IMR-90 (cell line): ENCODE data around the gene NEK9. TPM values are rescaled to one million over a fixed set of nuclear protein-coding genes. Genes with fewer than 3 reads are reported as not detected.

ENCODE experiments used
- ATAC-seq: fragments of 200-7000 bp; cut with Tn5 transposase; 2 replicates; pipeline ENCODE4 v1.9.1; 2020; ENCODE audit warnings: low read depth, mild to moderate bottlenecking, moderate library complexity
- BruUV-seq: library from RNA; stranded (reverse); fragments of 400-500 nt; replicated peaks from 2 replicates; lab custom pipeline; 2021; lab: Mats Ljungman, UMichigan
- CTCF ChIA-PET: fragments of 300-600 bp; formaldehyde crosslinking; extraction: SDS; loops from one replicate; lab custom pipeline; 2021; ENCODE audit warnings: antibody characterized with exemption; lab: Yijun Ruan, JAX
- POLR2A ChIA-PET: fragments of 300-600 bp; sonication (Branson Sonifier 250); formaldehyde crosslinking; loops from one replicate; lab custom pipeline; 2022; ENCODE audit warnings: antibody characterized with exemption; ENCODE audit not compliant: unreplicated experiment; lab: Charles Lee
- DNase-seq: peaks from one replicate; pipeline ENCODE4 v3.0.0; 2013
- H2AFZ ChIP-seq: replicated peaks from 2 replicates; pipeline ENCODE3; 2013; ENCODE audit warnings: low read length, mild to moderate bottlenecking; ENCODE audit not compliant: poor library complexity
- H2AK5ac ChIP-seq: 2 replicates; pipeline ENCODE4 v1.6.1; 2013; ENCODE audit warnings: low read depth, low read length, inconsistent platforms
- H2AK9ac ChIP-seq: replicated peaks from 2 replicates; pipeline ENCODE3; 2013; ENCODE audit warnings: mild to moderate bottlenecking, low read depth, low read length, moderate library complexity; ENCODE audit not compliant: poor library complexity
- H2BK120ac ChIP-seq: 2 replicates; pipeline ENCODE4 v1.6.1; 2013; ENCODE audit warnings: low read depth, low read length, inconsistent platforms
- H2BK15ac ChIP-seq: 3 replicates; pipeline ENCODE4 v1.6.1; 2013; ENCODE audit warnings: low read depth, low read length, inconsistent platforms
- H2BK20ac ChIP-seq: 2 replicates; pipeline ENCODE4 v1.6.1; 2013; ENCODE audit warnings: low read depth, mild to moderate bottlenecking, inconsistent platforms, low read length, moderate library complexity
- H2BK5ac ChIP-seq: 2 replicates; pipeline ENCODE4 v1.6.1; 2013; ENCODE audit warnings: mild to moderate bottlenecking, low read depth, low read length, inconsistent platforms; ENCODE audit not compliant: poor library complexity, severe bottlenecking
- H3K14ac ChIP-seq: replicated peaks from 2 replicates; pipeline ENCODE4 v1.6.1; 2013; ENCODE audit warnings: low read depth, low read length, inconsistent platforms
- H3K18ac ChIP-seq: 2 replicates; pipeline ENCODE4 v1.6.1; 2013; ENCODE audit warnings: low read depth, low read length, control low read depth
- H3K23ac ChIP-seq: 2 replicates; pipeline ENCODE4 v1.6.1; 2013; ENCODE audit warnings: low read depth, low read length, inconsistent platforms
- H3K27ac ChIP-seq: 2 replicates; pipeline ENCODE4 v1.5.1; 2013; ENCODE audit warnings: mild to moderate bottlenecking, control low read depth, low read length; ENCODE audit not compliant: insufficient read depth
- H3K27me3 ChIP-seq: 2 replicates; pipeline ENCODE4 v1.6.1; 2013; ENCODE audit warnings: low read length; ENCODE audit not compliant: control insufficient read depth, insufficient read depth
- H3K36me3 ChIP-seq: 2 replicates; pipeline ENCODE4 v1.6.1; 2013; ENCODE audit warnings: low read length, mixed read lengths; ENCODE audit not compliant: control insufficient read depth, insufficient read depth
- H3K4ac ChIP-seq: 2 replicates; pipeline ENCODE4 v1.6.1; 2013; ENCODE audit warnings: low read depth, low read length, inconsistent platforms
- H3K4me1 ChIP-seq: 2 replicates; pipeline ENCODE4 v1.6.1; 2013; ENCODE audit warnings: low read length, mixed read lengths; ENCODE audit not compliant: control insufficient read depth, insufficient read depth
- H3K4me2 ChIP-seq: 2 replicates; pipeline ENCODE4 v1.6.1; 2013; ENCODE audit warnings: low read depth, mild to moderate bottlenecking, control low read depth, low read length, moderate library complexity
- H3K4me3 ChIP-seq: 2 replicates; pipeline ENCODE4 v1.5.1; 2013; ENCODE audit warnings: low read depth, mild to moderate bottlenecking, control low read depth, low read length, moderate library complexity; ENCODE audit not compliant: insufficient read depth
- H3K56ac ChIP-seq: 2 replicates; pipeline ENCODE4 v1.6.1; 2013; ENCODE audit warnings: low read length, inconsistent platforms; ENCODE audit not compliant: insufficient read depth; ENCODE audit errors: extremely low read depth
- H3K79me1 ChIP-seq, 2 experiments: 2 replicates each; pipeline ENCODE4 v1.6.1; 2013; ENCODE audit warnings: low read length in 2 of 2, inconsistent platforms in 1 of 2, low read depth in 1 of 2
- H3K9ac ChIP-seq: 2 replicates; pipeline ENCODE4 v1.6.1; 2013; ENCODE audit warnings: low read depth, low read length, control low read depth
- H3K9me1 ChIP-seq: 2 replicates; pipeline ENCODE4 v1.6.1; 2013; ENCODE audit warnings: low read length, inconsistent platforms; ENCODE audit not compliant: insufficient read depth
- H3K9me3 ChIP-seq: 2 replicates; pipeline ENCODE4 v1.6.1; 2013; ENCODE audit warnings: low read length; ENCODE audit not compliant: control insufficient read depth, insufficient read depth
- H4K20me1 ChIP-seq: 2 replicates; pipeline ENCODE4 v1.6.1; 2013; ENCODE audit warnings: low read length, inconsistent platforms; ENCODE audit not compliant: insufficient read depth
- H4K5ac ChIP-seq: 2 replicates; pipeline ENCODE4 v1.6.1; 2013; ENCODE audit warnings: mild to moderate bottlenecking, low read depth, low read length, control low read depth
- H4K8ac ChIP-seq, 2 experiments: 2 replicates each; pipeline ENCODE4 v1.6.1; 2013; ENCODE audit warnings: low read depth in 2 of 2, low read length in 2 of 2, control low read depth in 1 of 2, inconsistent platforms in 1 of 2
- H4K91ac ChIP-seq: 2 replicates; pipeline ENCODE4 v1.6.1; 2013; ENCODE audit warnings: low read depth, low read length, inconsistent platforms; ENCODE audit not compliant: insufficient read depth
- BHLHE40 ChIP-seq: fragments of 150-350 bp; IDR thresholded peaks from 2 replicates; pipeline ENCODE4 v1.6.1; 2016; ENCODE audit warnings: mild to moderate bottlenecking, low read depth, low read length
- CEBPB ChIP-seq: IDR thresholded peaks from 2 replicates; pipeline ENCODE4 v1.6.1; 2012; ENCODE audit warnings: low read depth, low read length, improper control_type of control experiment
- CHD1 ChIP-seq: IDR thresholded peaks from 2 replicates; pipeline ENCODE4 v1.6.1; 2012; ENCODE audit warnings: low read depth, low read length, improper control_type of control experiment
- FOS ChIP-seq: fragments of 150-350 bp; IDR thresholded peaks from 2 replicates; pipeline ENCODE4 v1.6.1; 2016; ENCODE audit warnings: low read depth, low read length
- MAFK ChIP-seq: IDR thresholded peaks from 2 replicates; pipeline ENCODE4 v1.6.1; 2012; ENCODE audit warnings: low read depth, low read length, improper control_type of control experiment
- MAZ ChIP-seq: IDR thresholded peaks from 2 replicates; pipeline ENCODE4 v1.6.1; 2012; ENCODE audit warnings: low read depth, mild to moderate bottlenecking, low read length, improper control_type of control experiment, moderate library complexity, borderline replicate concordance
- MXI1 ChIP-seq: IDR thresholded peaks from 2 replicates; pipeline ENCODE4 v1.6.1; 2012; ENCODE audit warnings: low read depth, mild to moderate bottlenecking, low read length, moderate library complexity, borderline replicate concordance
- NFE2L2 ChIP-seq: fragments of 150-350 bp; IDR thresholded peaks from 2 replicates; pipeline ENCODE4 v1.6.1; 2016; ENCODE audit warnings: low read depth, mild to moderate bottlenecking, low read length
- POLR2A ChIP-seq: IDR thresholded peaks from 2 replicates; pipeline ENCODE4 v1.6.1; 2012; ENCODE audit warnings: mild to moderate bottlenecking, low read depth, low read length
- RAD21 ChIP-seq: IDR thresholded peaks from 2 replicates; pipeline ENCODE4 v1.6.1; 2012; ENCODE audit warnings: low read length, improper control_type of control experiment
- RCOR1 ChIP-seq: IDR thresholded peaks from 2 replicates; pipeline ENCODE4 v1.6.1; 2012; ENCODE audit warnings: mild to moderate bottlenecking, low read length, improper control_type of control experiment; ENCODE audit not compliant: insufficient replicate concordance
- RFX5 ChIP-seq: IDR thresholded peaks from 2 replicates; pipeline ENCODE4 v1.8.0; 2012; ENCODE audit warnings: low read depth, mild to moderate bottlenecking, low read length, moderate library complexity
- SMC3 ChIP-seq: fragments of 150-350 bp; IDR thresholded peaks from 2 replicates; pipeline ENCODE4 v1.6.1; 2016; ENCODE audit warnings: low read depth, mild to moderate bottlenecking, antibody characterized with exemption, low read length, moderate library complexity
- WGBS, 2 experiments: methylation state at CpG; one replicate each; pipeline versions ENCODE4 v1.1.5 to v1.1.7; 2013; ENCODE audit warnings: missing lambda C conversion rate in 2 of 2; ENCODE audit not compliant: insufficient read length in 1 of 2; ENCODE audit errors: extremely low coverage in 2 of 2; 5-methylcytosine and 5-hydroxymethylcytosine counted together
- dilution Hi-C: fragments of 300-500 bp; cut with HindIII; formaldehyde crosslinking; loops from one replicate; pipeline ENCODE4 v1.14.3; 2018; ENCODE audit warnings: low sequenced_read_pairs; ENCODE audit not compliant: unreplicated experiment
- in situ Hi-C: fragments of 300-500 bp; cut with MboI; formaldehyde crosslinking; loops from 3 replicates; pipeline ENCODE4 v1.14.3; 2019; ENCODE audit warnings: low sequenced_read_pairs, inconsistent platforms, mixed read lengths
- intact Hi-C: fragments of 100-400 bp; cut with micrococcal nuclease; formaldehyde crosslinking; loops from 2 replicates; pipeline ENCODE4 v1.10.0; 2022
- polyA plus RNA-seq, 3 experiments: library from polyadenylated mRNA; depleted of rRNA; stranded (reverse); fragments of >200 nt; gene quantifications; 2 replicates each; pipeline ENCODE4 v1.2.3, GENCODE V29; 2012; ENCODE audit warnings: low replicate concordance in 1 of 3
- total RNA-seq: library from RNA; depleted of rRNA; stranded (reverse); fragments of >200 nt; gene quantifications from 2 replicates; pipeline ENCODE4 v1.2.3, GENCODE V29; 2012
- TF ChIP-seq, protein P1 (sequence below): fragments of 150-350 bp; IDR thresholded peaks from 2 replicates; pipeline ENCODE4 v1.6.1; 2016; ENCODE audit warnings: low read depth, mild to moderate bottlenecking, low read length, moderate library complexity, borderline replicate concordance
- TF ChIP-seq, protein P2 (sequence below): conservative IDR thresholded peaks from 2 replicates; pipeline ENCODE4 v1.5.1; 2012; ENCODE audit warnings: mild to moderate bottlenecking, low read depth, low read length, improper control_type of control experiment
- TF ChIP-seq, protein P3 (sequence below): fragments of 150-350 bp; IDR thresholded peaks from 2 replicates; pipeline ENCODE4 v1.6.1; 2017; ENCODE audit warnings: mild to moderate bottlenecking, antibody characterized with exemption, low read length, low read depth

The NEK9 gene
- total and polyA plus RNA-seq, 2 of the 4 experiments (the other 2 are of a cell fraction) = 22.9 to 23.2 TPM

DNA sequence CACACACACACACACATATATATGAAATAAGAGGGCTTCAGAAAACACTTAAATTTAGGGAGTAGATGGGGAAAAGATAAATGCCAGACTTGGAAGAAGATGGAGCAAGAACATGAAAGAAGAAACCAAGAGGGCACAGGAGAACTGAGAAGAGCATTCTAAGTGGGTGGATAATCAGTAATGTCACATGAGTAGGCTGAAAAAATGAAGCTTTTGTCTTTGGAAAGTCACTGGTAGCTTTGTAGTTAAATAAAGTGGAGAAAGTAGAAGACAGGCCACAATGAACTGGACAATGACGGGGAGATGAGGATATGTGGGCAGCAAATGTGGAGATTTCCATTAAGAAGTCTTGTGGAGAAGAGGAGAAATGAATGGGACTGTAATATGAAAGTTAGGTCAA lies 59.6 kb downstream of the NEK9 start:
- no peaks in the 10 kb centered on the region for H3K36me3 ChIP-seq
- no peak overlapping the region for H2BK120ac ChIP-seq
- in situ Hi-C loops = no loop called here
- 88% methylated on average over 1 of the region's 1 CpG; no CpG with 5 or more reads in 1 of the 2 experiments for WGBS, 2 experiments
- H2BK20ac ChIP-seq = no peak overlapping the region
- no peak overlapping the region for H2AK9ac ChIP-seq
- H3K9me3 ChIP-seq = no peaks in the 10 kb centered on the region
- no peak overlapping the region for H2BK5ac ChIP-seq
- no TSS peak for BruUV-seq
- no peaks in the 10 kb centered on the region for H3K27me3 ChIP-seq
- H3K4me2 ChIP-seq = no peak overlapping the region
- intact Hi-C loops = loop anchor here (5.0 kb wide), 1 partner anchor 125 kb away; no protein-coding TSS in a partner anchor
- H3K23ac ChIP-seq = no peak overlapping the region
- ChIA-PET POLR2A (no interaction called here), CTCF (no interaction called here)
- peaks cover 6% of the 10 kb centered on the region for H3K4me1 ChIP-seq
- H3K9ac ChIP-seq = no peak overlapping the region
- peaks cover 3% of the 10 kb centered on the region; the same call in 1 of the 2 replicates for H3K9me1 ChIP-seq
- DNase-seq = no peak
- H3K56ac ChIP-seq = no peak overlapping the region
- no peak overlapping the region for H3K4ac ChIP-seq
- H4K20me1 ChIP-seq = no peaks in the 10 kb centered on the region
- no peak overlapping the region for H4K8ac ChIP-seq
- H4K91ac ChIP-seq = no peak overlapping the region
- dilution Hi-C loops = no loop called here
- no peak for ATAC-seq
- H3K27ac ChIP-seq = no peak overlapping the region
- no peak overlapping the region for H3K18ac ChIP-seq
- no peak overlapping the region for H2AFZ ChIP-seq
- peaks cover 10 to 25% of the 10 kb centered on the region in 2 experiments for H3K79me1 ChIP-seq
- H2AK5ac ChIP-seq = no peak overlapping the region
- H4K5ac ChIP-seq = no peak overlapping the region
- TF ChIP-seq CHD1 = no peak
- TF ChIP-seq MAFK = no peak
- TF ChIP-seq, protein P1, sequence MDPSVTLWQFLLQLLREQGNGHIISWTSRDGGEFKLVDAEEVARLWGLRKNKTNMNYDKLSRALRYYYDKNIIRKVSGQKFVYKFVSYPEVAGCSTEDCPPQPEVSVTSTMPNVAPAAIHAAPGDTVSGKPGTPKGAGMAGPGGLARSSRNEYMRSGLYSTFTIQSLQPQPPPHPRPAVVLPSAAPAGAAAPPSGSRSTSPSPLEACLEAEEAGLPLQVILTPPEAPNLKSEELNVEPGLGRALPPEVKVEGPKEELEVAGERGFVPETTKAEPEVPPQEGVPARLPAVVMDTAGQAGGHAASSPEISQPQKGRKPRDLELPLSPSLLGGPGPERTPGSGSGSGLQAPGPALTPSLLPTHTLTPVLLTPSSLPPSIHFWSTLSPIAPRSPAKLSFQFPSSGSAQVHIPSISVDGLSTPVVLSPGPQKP = no peak
- no peak for TF ChIP-seq RAD21
- TF ChIP-seq, protein P2, sequence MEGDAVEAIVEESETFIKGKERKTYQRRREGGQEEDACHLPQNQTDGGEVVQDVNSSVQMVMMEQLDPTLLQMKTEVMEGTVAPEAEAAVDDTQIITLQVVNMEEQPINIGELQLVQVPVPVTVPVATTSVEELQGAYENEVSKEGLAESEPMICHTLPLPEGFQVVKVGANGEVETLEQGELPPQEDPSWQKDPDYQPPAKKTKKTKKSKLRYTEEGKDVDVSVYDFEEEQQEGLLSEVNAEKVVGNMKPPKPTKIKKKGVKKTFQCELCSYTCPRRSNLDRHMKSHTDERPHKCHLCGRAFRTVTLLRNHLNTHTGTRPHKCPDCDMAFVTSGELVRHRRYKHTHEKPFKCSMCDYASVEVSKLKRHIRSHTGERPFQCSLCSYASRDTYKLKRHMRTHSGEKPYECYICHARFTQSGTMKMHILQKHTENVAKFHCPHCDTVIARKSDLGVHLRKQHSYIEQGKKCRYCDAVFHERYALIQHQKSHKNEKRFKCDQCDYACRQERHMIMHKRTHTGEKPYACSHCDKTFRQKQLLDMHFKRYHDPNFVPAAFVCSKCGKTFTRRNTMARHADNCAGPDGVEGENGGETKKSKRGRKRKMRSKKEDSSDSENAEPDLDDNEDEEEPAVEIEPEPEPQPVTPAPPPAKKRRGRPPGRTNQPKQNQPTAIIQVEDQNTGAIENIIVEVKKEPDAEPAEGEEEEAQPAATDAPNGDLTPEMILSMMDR = no peak
- TF ChIP-seq NFE2L2 = no peak
- no peak for TF ChIP-seq MXI1
- TF ChIP-seq, protein P3, sequence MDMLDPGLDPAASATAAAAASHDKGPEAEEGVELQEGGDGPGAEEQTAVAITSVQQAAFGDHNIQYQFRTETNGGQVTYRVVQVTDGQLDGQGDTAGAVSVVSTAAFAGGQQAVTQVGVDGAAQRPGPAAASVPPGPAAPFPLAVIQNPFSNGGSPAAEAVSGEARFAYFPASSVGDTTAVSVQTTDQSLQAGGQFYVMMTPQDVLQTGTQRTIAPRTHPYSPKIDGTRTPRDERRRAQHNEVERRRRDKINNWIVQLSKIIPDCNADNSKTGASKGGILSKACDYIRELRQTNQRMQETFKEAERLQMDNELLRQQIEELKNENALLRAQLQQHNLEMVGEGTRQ = no peak
- TF ChIP-seq MAZ = no peak
- TF ChIP-seq RCOR1 = no peak
- TF ChIP-seq FOS = no peak
- no peak for TF ChIP-seq CEBPB
- no peak for TF ChIP-seq RFX5
- no peak for TF ChIP-seq SMC3
- no peak for TF ChIP-seq BHLHE40
- no peak for TF ChIP-seq POLR2A
- H3K14ac ChIP-seq = no peak overlapping the region
- no peak overlapping the region for H3K4me3 ChIP-seq
- H2BK15ac ChIP-seq = no peak overlapping the region
